ENCODE data around the gene TROAP.

- TF ChIP-seq CTCF (IDR thresholded peaks at IDR 0.05) (no peak), EZH2phosphoT487 (IDR thresholded peaks at IDR 0.05) (no peak), EZH2 (IDR thresholded peaks at IDR 0.05) (no peak)
Observed at GRCh38 chr12:49332441-49332861, 9.4 kb downstream of the TROAP start.

Data from neural progenitor cell (in vitro differentiated cells).